OCI-LY1 (cell line): ENCODE data around the gene SLMAP.

Source experiments
- EZH2 ChIP-seq: fragments of 200-600 bp; sonication (generic), shearing (Covaris generic); IDR thresholded peaks from 2 replicates; pipeline ENCODE4 v1.8.0; 2017; ENCODE audit warnings: borderline replicate concordance, mixed run types, mild to moderate bottlenecking, antibody characterized with exemption, low read length, moderate library complexity, mixed read lengths
- TF ChIP-seq, protein P1 (sequence below): fragments of 200-600 bp; sonication (generic), shearing (Covaris generic); IDR thresholded peaks from 2 replicates; pipeline ENCODE4 v1.5.1; 2017; ENCODE audit warnings: mild to moderate bottlenecking, antibody characterized with exemption, low read length, moderate library complexity, mixed read lengths

DNA sequence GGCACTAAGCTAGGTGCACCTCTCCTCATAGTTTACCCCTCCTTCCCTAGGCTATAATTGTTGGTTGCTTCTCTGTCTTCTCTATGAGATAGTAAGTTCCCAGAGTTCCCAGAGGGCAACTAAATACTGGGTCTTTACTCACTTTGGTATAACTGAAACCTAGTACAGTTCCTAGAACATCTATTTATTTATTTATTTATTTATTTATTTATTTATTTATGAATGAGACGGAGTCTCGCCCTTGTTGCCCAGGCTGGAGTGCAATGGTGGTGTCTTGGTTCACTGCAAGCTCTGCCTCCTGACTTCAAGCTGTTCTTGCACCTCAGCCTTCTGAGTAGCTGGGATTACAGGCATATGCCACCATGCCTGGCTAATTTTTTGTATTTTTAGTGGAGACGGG is 181.0 kb downstream of the SLMAP start:
- TF ChIP-seq, protein P1, sequence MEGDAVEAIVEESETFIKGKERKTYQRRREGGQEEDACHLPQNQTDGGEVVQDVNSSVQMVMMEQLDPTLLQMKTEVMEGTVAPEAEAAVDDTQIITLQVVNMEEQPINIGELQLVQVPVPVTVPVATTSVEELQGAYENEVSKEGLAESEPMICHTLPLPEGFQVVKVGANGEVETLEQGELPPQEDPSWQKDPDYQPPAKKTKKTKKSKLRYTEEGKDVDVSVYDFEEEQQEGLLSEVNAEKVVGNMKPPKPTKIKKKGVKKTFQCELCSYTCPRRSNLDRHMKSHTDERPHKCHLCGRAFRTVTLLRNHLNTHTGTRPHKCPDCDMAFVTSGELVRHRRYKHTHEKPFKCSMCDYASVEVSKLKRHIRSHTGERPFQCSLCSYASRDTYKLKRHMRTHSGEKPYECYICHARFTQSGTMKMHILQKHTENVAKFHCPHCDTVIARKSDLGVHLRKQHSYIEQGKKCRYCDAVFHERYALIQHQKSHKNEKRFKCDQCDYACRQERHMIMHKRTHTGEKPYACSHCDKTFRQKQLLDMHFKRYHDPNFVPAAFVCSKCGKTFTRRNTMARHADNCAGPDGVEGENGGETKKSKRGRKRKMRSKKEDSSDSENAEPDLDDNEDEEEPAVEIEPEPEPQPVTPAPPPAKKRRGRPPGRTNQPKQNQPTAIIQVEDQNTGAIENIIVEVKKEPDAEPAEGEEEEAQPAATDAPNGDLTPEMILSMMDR: no peak
- no peak for TF ChIP-seq EZH2
